ENCODE results near the gene DMRTB1. TPM values are rescaled to one million over a fixed set of nuclear protein-coding genes. Genes with fewer than 3 reads are reported as not detected.

DMRTB1 gene
- total and polyA plus RNA-seq, 2 experiments from 2014 or later = not detected

GRCh38 chr1:53482441-53483153, 23.4 kb downstream of the DMRTB1 start:
- no peak overlapping the region for H2AFZ ChIP-seq
- no peaks in the 10 kb centered on the region for H3F3A ChIP-seq (ENCODE audit: insufficient read depth)
- no peak overlapping the region for H3K4me3 ChIP-seq
- no peaks in the 10 kb centered on the region for H4K20me1 ChIP-seq (ENCODE audit: insufficient read depth)
- peaks cover 5% of the 10 kb centered on the region; the same call in 1 of the 2 replicates for H3K27me3 ChIP-seq (replicated peaks; ENCODE audit: insufficient read depth)
- no peak overlapping the region for H3K9ac ChIP-seq
- TF ChIP-seq EZH2phosphoT487 (IDR thresholded peaks at IDR 0.05; ENCODE audit: insufficient read depth, low read depth) = no peak
- TF ChIP-seq EZH2 (IDR thresholded peaks at IDR 0.05; ENCODE audit: insufficient read depth, poor library complexity, severe bottlenecking) = no peak
- no peak for DNase-seq
- H3K9me3 ChIP-seq (ENCODE audit: low read depth) = no peaks in the 10 kb centered on the region
- no peak overlapping the region for H3K4me2 ChIP-seq (ENCODE audit: unreplicated experiment)
- 69 to 76% methylated on average over 14 of the region's 14 CpGs for WGBS, 2 experiments (ENCODE audit: low coverage in 1 of 2, low lambda C conversion rate in 2 of 2, missing lambda C conversion rate in 2 of 2)
- H3K36me3 ChIP-seq (ENCODE audit: low read depth) = no peaks in the 10 kb centered on the region
- no peaks in the 10 kb centered on the region for H3K9me2 ChIP-seq (ENCODE audit: insufficient read depth)
- H3K4me1 ChIP-seq (ENCODE audit: insufficient read depth) = no peaks in the 10 kb centered on the region
- no peaks in the 10 kb centered on the region for H3K79me2 ChIP-seq (ENCODE audit: insufficient read depth)
- in situ Hi-C loops (cut with MboI) = loop anchor here (10.0 kb wide), 1 partner anchor 272 kb away; no protein-coding TSS in a partner anchor
- H3K27ac ChIP-seq = no peak overlapping the region

- Histone ChIP-seq H3K27me3 (replicated peaks; ENCODE audit: insufficient read depth) (peaks cover 7% of the 10 kb centered on the region; the same call in 1 of the 2 replicates), H4K20me1 (ENCODE audit: insufficient read depth) (no peaks in the 10 kb centered on the region), H3K4me1 (ENCODE audit: insufficient read depth) (no peaks in the 10 kb centered on the region), H3K9me3 (ENCODE audit: low read depth) (no peaks in the 10 kb centered on the region), H3K27ac (no peak overlapping the region), H3K79me2 (ENCODE audit: insufficient read depth) (no peaks in the 10 kb centered on the region), H3K4me2 (ENCODE audit: unreplicated experiment) (no peak overlapping the region), H3K9ac (no peak overlapping the region), H3K9me2 (ENCODE audit: insufficient read depth) (no peaks in the 10 kb centered on the region), H2AFZ (no peak overlapping the region), H3F3A (ENCODE audit: insufficient read depth) (no peaks in the 10 kb centered on the region), H3K36me3 (ENCODE audit: low read depth) (no peaks in the 10 kb centered on the region), H3K4me3 (no peak overlapping the region)
- TF ChIP-seq EZH2 (IDR thresholded peaks at IDR 0.05; ENCODE audit: insufficient read depth, poor library complexity, severe bottlenecking) (no peak), EZH2phosphoT487 (IDR thresholded peaks at IDR 0.05; ENCODE audit: insufficient read depth, low read depth) (no peak)
- 84 to 86% methylated on average over 9 of the region's 9 CpGs for WGBS, 2 experiments (ENCODE audit: low coverage in 1 of 2, low lambda C conversion rate in 2 of 2, missing lambda C conversion rate in 2 of 2)
- in situ Hi-C loops (cut with MboI) = loop anchor here (10.0 kb wide), 1 partner anchor 272 kb away; no protein-coding TSS in a partner anchor
- DNase-seq = no peak
These were observed 24.0 kb downstream of the DMRTB1 start for GRCh38 chr1:53483170-53483569.

- 71 to 83% methylated on average over 3 to 4 of the region's 4 CpGs for WGBS, 2 experiments (ENCODE audit: low coverage in 1 of 2, low lambda C conversion rate in 2 of 2, missing lambda C conversion rate in 2 of 2)
- H2AFZ ChIP-seq = no peak overlapping the region
- no peaks in the 10 kb centered on the region for H4K20me1 ChIP-seq (ENCODE audit: insufficient read depth)
- no peak overlapping the region for H3K4me2 ChIP-seq (ENCODE audit: unreplicated experiment)
- H3K9me2 ChIP-seq (ENCODE audit: insufficient read depth) = no peaks in the 10 kb centered on the region
- H3F3A ChIP-seq (ENCODE audit: insufficient read depth) = no peaks in the 10 kb centered on the region
- H3K4me1 ChIP-seq (ENCODE audit: insufficient read depth) = no peaks in the 10 kb centered on the region
- H3K4me3 ChIP-seq = no peak overlapping the region
- in situ Hi-C loops (cut with MboI) = loop anchor here (10.0 kb wide), 1 partner anchor 271 kb away; no protein-coding TSS in a partner anchor
- no peaks in the 10 kb centered on the region for H3K79me2 ChIP-seq (ENCODE audit: insufficient read depth)
- H3K27ac ChIP-seq = no peak overlapping the region
- no peaks in the 10 kb centered on the region for H3K36me3 ChIP-seq (ENCODE audit: low read depth)
- H3K9ac ChIP-seq = no peak overlapping the region
- TF ChIP-seq EZH2phosphoT487 (IDR thresholded peaks at IDR 0.05; ENCODE audit: insufficient read depth, low read depth) (no peak), EZH2 (IDR thresholded peaks at IDR 0.05; ENCODE audit: insufficient read depth, poor library complexity, severe bottlenecking) (no peak)
- no peaks in the 10 kb centered on the region for H3K9me3 ChIP-seq (ENCODE audit: low read depth)
- DNase-seq = no peak
- H3K27me3 ChIP-seq (replicated peaks; ENCODE audit: insufficient read depth) = peaks cover 11% of the 10 kb centered on the region
These were observed 24.5 kb downstream of the DMRTB1 start for GRCh38 chr1:53483656-53484055.

- TF ChIP-seq EZH2 (IDR thresholded peaks at IDR 0.05; ENCODE audit: insufficient read depth, poor library complexity, severe bottlenecking) = no peak
- no peak for TF ChIP-seq EZH2phosphoT487 (IDR thresholded peaks at IDR 0.05; ENCODE audit: insufficient read depth, low read depth)
- no peak overlapping the region for H2AFZ ChIP-seq
- no peaks in the 10 kb centered on the region for H3K9me2 ChIP-seq (ENCODE audit: insufficient read depth)
- DNase-seq = no peak
- in situ Hi-C loops (cut with MboI) = loop anchor here (10.0 kb wide), 1 partner anchor 270 kb away; no protein-coding TSS in a partner anchor
- no peaks in the 10 kb centered on the region for H4K20me1 ChIP-seq (ENCODE audit: insufficient read depth)
- no peak overlapping the region for H3K27ac ChIP-seq
- no peak overlapping the region for H3K4me2 ChIP-seq (ENCODE audit: unreplicated experiment)
- WGBS, 2 experiments (ENCODE audit: low coverage in 1 of 2, low lambda C conversion rate in 2 of 2, missing lambda C conversion rate in 2 of 2) = 64 to 71% methylated on average over 18 to 19 of the region's 19 CpGs
- H3K4me1 ChIP-seq (ENCODE audit: insufficient read depth) = no peaks in the 10 kb centered on the region
- H3K36me3 ChIP-seq (ENCODE audit: low read depth) = no peaks in the 10 kb centered on the region
- H3K9ac ChIP-seq = no peak overlapping the region
- no peaks in the 10 kb centered on the region for H3K79me2 ChIP-seq (ENCODE audit: insufficient read depth)
- H3F3A ChIP-seq (ENCODE audit: insufficient read depth) = no peaks in the 10 kb centered on the region
- H3K4me3 ChIP-seq = no peak overlapping the region
- peaks cover 23% of the 10 kb centered on the region for H3K27me3 ChIP-seq (replicated peaks; ENCODE audit: insufficient read depth)
- H3K9me3 ChIP-seq (ENCODE audit: low read depth) = no peaks in the 10 kb centered on the region
These were observed 25.7 kb downstream of the DMRTB1 start for GRCh38 chr1:53484705-53485477.
